GM23338 (cell line): ENCODE measurements around the gene CYP2W1. TPM values are rescaled to one million over a fixed set of nuclear protein-coding genes. Genes with fewer than 3 reads are reported as not detected.

Source experiments
- ATAC-seq: fragments of 200-7000 bp; cut with Tn5 transposase; 3 replicates; pipeline ENCODE4 v1.9.1; 2020
- DNase-seq: peaks from one replicate; pipeline ENCODE4 v3.0.0-alpha.2; 2015; ENCODE audit warnings: low spot score
- H2AFZ ChIP-seq: fragments of 200-600 bp; sonication (generic); 2 replicates; pipeline ENCODE4 v1.8.0; 2016; ENCODE audit warnings: antibody characterized with exemption, mild to moderate bottlenecking, moderate library complexity
- H3F3A ChIP-seq: fragments of 200-600 bp; sonication (generic); replicated peaks from 2 replicates; pipeline ENCODE4 v1.8.0; 2017; ENCODE audit warnings: antibody characterized with exemption, mixed run types, low read depth
- H3K27ac ChIP-seq: fragments of 200-600 bp; sonication (generic); 2 replicates; pipeline ENCODE4 v1.6.1; 2016; ENCODE audit warnings: low read depth
- H3K27me3 ChIP-seq: fragments of 200-600 bp; sonication (generic); 2 replicates; pipeline ENCODE4 v1.8.0; 2016; ENCODE audit warnings: mild to moderate bottlenecking, mixed run types, moderate library complexity; ENCODE audit not compliant: insufficient read depth
- H3K36me3 ChIP-seq: fragments of 200-600 bp; sonication (generic); 2 replicates; pipeline ENCODE4 v1.8.0; 2016; ENCODE audit warnings: mild to moderate bottlenecking; ENCODE audit not compliant: insufficient read depth
- H3K4me1 ChIP-seq: fragments of 200-600 bp; sonication (generic); 2 replicates; pipeline ENCODE4 v1.8.0; 2016; ENCODE audit warnings: mild to moderate bottlenecking, moderate library complexity; ENCODE audit not compliant: insufficient read depth
- H3K4me2 ChIP-seq: fragments of 200-600 bp; sonication (generic); 2 replicates; pipeline ENCODE4 v1.7.1; 2017; ENCODE audit warnings: mixed run types
- H3K4me3 ChIP-seq: fragments of 200-600 bp; sonication (generic); 2 replicates; pipeline ENCODE4 v1.6.1; 2016; ENCODE audit warnings: mixed run types
- H3K79me2 ChIP-seq: fragments of 200-600 bp; sonication (generic); replicated peaks from 2 replicates; pipeline ENCODE4 v1.8.0; 2017; ENCODE audit warnings: mild to moderate bottlenecking; ENCODE audit not compliant: insufficient read depth
- H3K9me2 ChIP-seq: fragments of 200-600 bp; sonication (generic); 2 replicates; pipeline ENCODE4 v1.8.0; 2017; ENCODE audit not compliant: insufficient read depth
- H4K20me1 ChIP-seq: fragments of 200-600 bp; sonication (generic); replicated peaks from 2 replicates; pipeline ENCODE4 v1.8.0; 2017; ENCODE audit warnings: mild to moderate bottlenecking; ENCODE audit not compliant: insufficient read depth
- H3K27ac Mint-ChIP-seq: 2 replicates; pipeline ENCODE4 v1.8.0; 2020; ENCODE audit warnings: inconsistent platforms, mild to moderate bottlenecking, moderate library complexity, mixed read lengths
- H3K27me3 Mint-ChIP-seq: 3 replicates; pipeline ENCODE4 v1.8.0; 2022; ENCODE audit warnings: low read depth, mild to moderate bottlenecking, moderate library complexity, mixed read lengths, inconsistent platforms; ENCODE audit not compliant: insufficient read depth, poor library complexity
- H3K36me3 Mint-ChIP-seq: 3 replicates; pipeline ENCODE4 v1.8.0; 2021; ENCODE audit warnings: low read depth, mild to moderate bottlenecking, inconsistent platforms, moderate library complexity, mixed read lengths
- H3K4me1 Mint-ChIP-seq: 3 replicates; pipeline ENCODE4 v1.8.0; 2020; ENCODE audit warnings: mild to moderate bottlenecking, inconsistent platforms, mixed read lengths
- H3K4me3 Mint-ChIP-seq: 3 replicates; pipeline ENCODE4 v1.8.0; 2021; ENCODE audit warnings: moderate library complexity, mild to moderate bottlenecking, inconsistent platforms, mixed read lengths
- H3K9me3 Mint-ChIP-seq: 3 replicates; pipeline ENCODE4 v1.8.0; 2020; ENCODE audit warnings: moderate library complexity, mild to moderate bottlenecking, inconsistent platforms, mixed read lengths
- CTCF ChIP-seq, 2 experiments: fragments of 200-600 bp in 1 of 2; sonication (generic) in 1 of 2; conservative IDR thresholded peaks; 2 replicates each; pipeline versions ENCODE4 v1.5.1 to v1.6.1; 2016 to 2017; ENCODE audit warnings: antibody characterized with exemption in 2 of 2, low read depth in 2 of 2, mild to moderate bottlenecking in 2 of 2, moderate library complexity in 1 of 2
- EZH2 ChIP-seq: fragments of 200-600 bp; sonication (generic); IDR thresholded peaks from one replicate; pipeline ENCODE4 v1.8.0; 2017; ENCODE audit warnings: antibody characterized with exemption, mild to moderate bottlenecking, low read depth; ENCODE audit not compliant: unreplicated experiment
- JUNB ChIP-seq: IDR thresholded peaks from one replicate; pipeline ENCODE4 v1.6.1; 2016; ENCODE audit warnings: antibody characterized with exemption; ENCODE audit not compliant: unreplicated experiment
- POLR2AphosphoS5 ChIP-seq: IDR thresholded peaks from 2 replicates; pipeline ENCODE4 v1.6.1; 2016; ENCODE audit warnings: antibody characterized with exemption, low read depth
- STAT1 ChIP-seq: IDR thresholded peaks from one replicate; pipeline ENCODE4 v1.6.1; 2016; ENCODE audit warnings: antibody characterized with exemption; ENCODE audit not compliant: unreplicated experiment
- ZNF114 ChIP-seq: fragments of 250-450 bp; sonication (Bioruptor Pico); IDR thresholded peaks from 2 replicates; pipeline ENCODE4 v1.5.0; 2020; ENCODE audit warnings: mild to moderate bottlenecking, moderate library complexity
- ZNF331 ChIP-seq: fragments of 250-450 bp; sonication (Bioruptor Pico); IDR thresholded peaks from 2 replicates; pipeline ENCODE4 v1.5.0; 2020; ENCODE audit warnings: low read depth, mild to moderate bottlenecking, moderate library complexity
- polyA plus RNA-seq: library from polyadenylated mRNA; unstranded; fragments of >200 nt; fragmentation: Nextera tagmentation; extraction: Ambion mirVana; gene quantifications from 2 replicates; pipeline ENCODE4 v1.2.1, GENCODE V29; 2016
- total RNA-seq: library from RNA; depleted of rRNA; stranded (reverse); fragments of >200 nt; shearing (Covaris generic); gene quantifications from 2 replicates; pipeline ENCODE4 v1.2.3, GENCODE V29; 2014
- TF ChIP-seq, protein P1 (sequence below): IDR thresholded peaks from 2 replicates; pipeline ENCODE4 v1.6.1; 2016; ENCODE audit warnings: antibody characterized with exemption

The CYP2W1 gene
- total and polyA plus RNA-seq, 2 experiments from 2014 or later, result not detected

DNA sequence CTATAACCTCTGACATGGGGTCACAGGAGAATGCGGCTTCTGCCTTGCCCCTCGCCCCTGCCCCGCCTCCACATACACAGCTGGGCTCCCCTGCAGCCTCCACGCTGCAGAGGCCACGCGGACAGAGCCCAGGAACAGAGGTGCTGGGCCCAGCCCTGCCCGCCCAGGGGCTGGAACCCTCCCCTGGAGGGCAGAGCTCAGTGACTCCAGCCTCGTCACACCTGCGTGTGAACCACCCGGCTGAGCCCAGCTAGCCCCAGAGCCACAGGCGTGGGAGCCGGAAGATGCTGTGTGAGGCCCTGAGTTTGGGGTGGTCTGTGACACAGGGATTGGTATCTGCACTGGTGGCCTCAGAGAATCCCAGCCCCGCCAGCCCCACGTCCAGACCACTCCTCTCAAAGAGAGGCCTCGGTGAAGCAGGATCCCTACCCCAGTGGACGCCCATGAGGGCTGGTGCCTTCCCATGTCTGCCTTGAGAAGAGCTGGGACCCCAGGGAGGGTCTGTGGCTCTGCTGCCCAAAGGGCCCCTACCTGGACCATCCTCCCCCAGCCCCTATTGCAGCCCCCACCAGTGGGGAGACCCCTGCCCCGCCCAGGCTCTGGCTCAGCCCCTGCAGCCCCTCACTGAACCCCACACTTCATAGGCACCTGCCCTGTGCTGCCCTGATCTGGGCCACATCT is 20.4 kb upstream of the CYP2W1 start:
- Mint-ChIP-seq H3K9me3 (no peaks in the 10 kb centered on the region; the same call in 1 of the 3 replicates), H3K4me1 (peaks cover 6% of the 10 kb centered on the region), H3K27ac (no peak overlapping the region), H3K4me3 (no peak overlapping the region), H3K27me3 (peaks cover 11% of the 10 kb centered on the region), H3K36me3 (peaks cover 9% of the 10 kb centered on the region; the same call in 2 of the 3 replicates)
- Histone ChIP-seq H3K4me2 (no peak overlapping the region), H3K27ac (no peak overlapping the region), H3K79me2 (no peaks in the 10 kb centered on the region), H4K20me1 (peaks cover 5% of the 10 kb centered on the region), H3K4me3 (no peak overlapping the region), H3K36me3 (no peaks in the 10 kb centered on the region), H3K4me1 (no peaks in the 10 kb centered on the region), H3F3A (0 out of 2 replicates have a peak, but pooled peaks cover 5% of the 10 kb centered on the region), H3K27me3 (no peaks in the 10 kb centered on the region), H2AFZ (no peak overlapping the region), H3K9me2 (no peaks in the 10 kb centered on the region)
- TF ChIP-seq POLR2AphosphoS5 (no peak), STAT1 (no peak), EZH2 (no peak), JUNB (no peak), ZNF331 (CRISPR knock-in tag) (peak; percentile 77), ZNF114 (CRISPR knock-in tag) (no peak)
- TF ChIP-seq, protein P1, sequence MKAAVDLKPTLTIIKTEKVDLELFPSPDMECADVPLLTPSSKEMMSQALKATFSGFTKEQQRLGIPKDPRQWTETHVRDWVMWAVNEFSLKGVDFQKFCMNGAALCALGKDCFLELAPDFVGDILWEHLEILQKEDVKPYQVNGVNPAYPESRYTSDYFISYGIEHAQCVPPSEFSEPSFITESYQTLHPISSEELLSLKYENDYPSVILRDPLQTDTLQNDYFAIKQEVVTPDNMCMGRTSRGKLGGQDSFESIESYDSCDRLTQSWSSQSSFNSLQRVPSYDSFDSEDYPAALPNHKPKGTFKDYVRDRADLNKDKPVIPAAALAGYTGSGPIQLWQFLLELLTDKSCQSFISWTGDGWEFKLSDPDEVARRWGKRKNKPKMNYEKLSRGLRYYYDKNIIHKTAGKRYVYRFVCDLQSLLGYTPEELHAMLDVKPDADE, result no peak
- DNase-seq (no peak), ATAC-seq (no peak)

- H3K4me1 Mint-ChIP-seq, result peaks cover 6% of the 10 kb centered on the region
- H4K20me1 ChIP-seq, result peaks cover 5% of the 10 kb centered on the region
- peaks cover 16% of the 10 kb centered on the region; the same call in 2 of the 3 replicates for H3K36me3 Mint-ChIP-seq
- no peak for TF ChIP-seq EZH2
- TF ChIP-seq CTCF (conservative IDR thresholded peaks at IDR 0.05; ENCODE audit: low read depth in 2 of 2), result peak in 1 of 2 experiments; percentile 30; a peak in 2 of 4 replicates
- no peaks in the 10 kb centered on the region for H3K4me1 ChIP-seq
- no peaks in the 10 kb centered on the region for H3K36me3 ChIP-seq
- no peak overlapping the region for H3K4me3 Mint-ChIP-seq
- no peaks in the 10 kb centered on the region for H3K27me3 ChIP-seq
- no peak overlapping the region for H3K4me2 ChIP-seq
- no peaks in the 10 kb centered on the region; the same call in 1 of the 3 replicates for H3K9me3 Mint-ChIP-seq
- no peak overlapping the region for H3K27ac ChIP-seq
- no peak for DNase-seq
- H3K79me2 ChIP-seq, result no peaks in the 10 kb centered on the region
- ATAC-seq, result peak; percentile 44
- no peak overlapping the region for H3K4me3 ChIP-seq
- 0 out of 2 replicates have a peak, but pooled peaks cover 12% of the 10 kb centered on the region for H3F3A ChIP-seq
- no peak overlapping the region; the same call in 1 of the 2 replicates for H3K27ac Mint-ChIP-seq
- H2AFZ ChIP-seq, result no peak overlapping the region
- no peaks in the 10 kb centered on the region for H3K9me2 ChIP-seq
- peaks cover 11% of the 10 kb centered on the region for H3K27me3 Mint-ChIP-seq
Observed at GRCh38 chr7:963236-964078, 19.5 kb upstream of the CYP2W1 start.
